Keratinocyte (primary cell): ENCODE results near the gene DSTN. TPM values are rescaled to one million over a fixed set of nuclear protein-coding genes. Genes with fewer than 3 reads are reported as not detected.

ENCODE experiments used
- DNase-seq: peaks from one replicate; pipeline ENCODE4 v3.0.0-alpha.2; 2011; ENCODE audit warnings: low read depth, missing footprints, low spot score
- FAIRE-seq: peaks from 2 replicates; lab custom pipeline; 2011; peaks lifted over from hg19 to GRCh38; lab: Jason Lieb, UNC
- H2AFZ ChIP-seq: 2 replicates; pipeline ENCODE4 v1.6.0; 2012; ENCODE audit warnings: low read length, control low read depth, inconsistent platforms; ENCODE audit not compliant: control insufficient read depth
- H3K27ac ChIP-seq: 2 replicates; pipeline ENCODE4 v1.5.1; 2011; ENCODE audit warnings: low read length; ENCODE audit not compliant: control insufficient read depth, insufficient read depth
- H3K27me3 ChIP-seq: 3 replicates; pipeline ENCODE4 v1.6.0; 2011; ENCODE audit warnings: low read length; ENCODE audit not compliant: control insufficient read depth, insufficient read depth; ENCODE audit errors: extremely low read depth
- H3K36me3 ChIP-seq, 2 experiments: 2 replicates in 1 of 2; 3 replicates in 1 of 2; pipeline ENCODE4 v1.5.1; 2011; ENCODE audit warnings: low read length in 2 of 2, mild to moderate bottlenecking in 1 of 2; ENCODE audit not compliant: control insufficient read depth in 2 of 2, insufficient read depth in 2 of 2; ENCODE audit errors: extremely low read depth in 1 of 2
- H3K4me1 ChIP-seq: 3 replicates; pipeline ENCODE4 v1.5.1; 2011; ENCODE audit warnings: low read length; ENCODE audit not compliant: control insufficient read depth, insufficient read depth; ENCODE audit errors: extremely low read depth
- H3K4me2 ChIP-seq: 3 replicates; pipeline ENCODE4 v1.6.0; 2011; ENCODE audit warnings: low read depth, low read length; ENCODE audit not compliant: control insufficient read depth, insufficient read depth; ENCODE audit errors: extremely low read depth
- H3K4me3 ChIP-seq, 3 experiments: fragments of 200-600 bp in 1 of 3; sonication (generic) in 1 of 3; 2 replicates in 2 of 3; 3 replicates in 1 of 3; pipeline ENCODE4 v1.5.1; 2011 to 2016; ENCODE audit warnings: low read length in 3 of 3, mild to moderate bottlenecking in 3 of 3, control low read depth in 2 of 3, inconsistent platforms in 1 of 3, low read depth in 1 of 3, mixed read lengths in 1 of 3, mixed run types in 1 of 3, moderate library complexity in 1 of 3; ENCODE audit not compliant: control insufficient read depth in 2 of 3, insufficient read depth in 2 of 3; ENCODE audit errors: extremely low read depth in 1 of 3
- H3K79me2 ChIP-seq: 2 replicates; pipeline ENCODE4 v1.6.0; 2012; ENCODE audit warnings: low read length; ENCODE audit not compliant: control insufficient read depth, insufficient read depth
- H3K9ac ChIP-seq: 3 replicates; pipeline ENCODE4 v1.6.0; 2011; ENCODE audit warnings: low read length; ENCODE audit not compliant: control insufficient read depth, insufficient read depth; ENCODE audit errors: extremely low read depth
- H3K9me1 ChIP-seq: 3 replicates; pipeline ENCODE4 v1.6.0; 2011; ENCODE audit warnings: low read length; ENCODE audit not compliant: control insufficient read depth, insufficient read depth; ENCODE audit errors: extremely low read depth
- H3K9me3 ChIP-seq: 2 replicates; pipeline ENCODE4 v1.5.1; 2012; ENCODE audit warnings: low read depth, low read length; ENCODE audit not compliant: control insufficient read depth
- H4K20me1 ChIP-seq: 3 replicates; pipeline ENCODE4 v1.6.0; 2011; ENCODE audit warnings: low read length; ENCODE audit not compliant: control insufficient read depth, insufficient read depth; ENCODE audit errors: extremely low read depth
- EZH2 ChIP-seq: IDR thresholded peaks from one replicate; pipeline ENCODE4 v1.6.1; 2012; ENCODE audit warnings: inconsistent platforms, mild to moderate bottlenecking, low read length, moderate library complexity
- dilution Hi-C: fragments of 300-500 bp; cut with MboI; formaldehyde crosslinking; loops from one replicate; pipeline ENCODE4 v1.7.0; 2020; ENCODE audit warnings: low sequenced_read_pairs; ENCODE audit not compliant: extremely low pct_ligation_motif_present
- polyA plus RNA-seq, 5 experiments: library from polyadenylated mRNA; depleted of rRNA in 3 of 5; stranded (reverse) in 3 of 5; stranded (forward) in 1 of 5; unstranded in 1 of 5; fragments of >200 nt; gene quantifications; 1 replicate in 1 of 5; 2 replicates in 3 of 5; 3 replicates in 1 of 5; pipeline versions ENCODE4 v1.2.1 to v1.2.3, GENCODE V29; 2011 to 2012; ENCODE audit warnings: missing spikeins in 2 of 5, low read depth in 1 of 5, low replicate concordance in 1 of 5
- TF ChIP-seq, protein P1 (sequence below), 3 experiments: IDR thresholded peaks in 1 of 3; conservative IDR thresholded peaks in 1 of 3; optimal IDR thresholded peaks in 1 of 3; 2 replicates in 2 of 3; 3 replicates in 1 of 3; pipeline versions ENCODE3 to v1.5.1; 2011; ENCODE audit warnings: low read length in 3 of 3, mild to moderate bottlenecking in 3 of 3, moderate library complexity in 2 of 3, control low read depth in 1 of 3, inconsistent platforms in 1 of 3; ENCODE audit not compliant: insufficient read depth in 2 of 3; ENCODE audit errors: extremely low read depth in 1 of 3

Gene DSTN
- polyA plus RNA-seq, 1 donor (not counting 4 experiments of a cell fraction or from before 2014, with no cell fraction given) = 288 TPM

DNA sequence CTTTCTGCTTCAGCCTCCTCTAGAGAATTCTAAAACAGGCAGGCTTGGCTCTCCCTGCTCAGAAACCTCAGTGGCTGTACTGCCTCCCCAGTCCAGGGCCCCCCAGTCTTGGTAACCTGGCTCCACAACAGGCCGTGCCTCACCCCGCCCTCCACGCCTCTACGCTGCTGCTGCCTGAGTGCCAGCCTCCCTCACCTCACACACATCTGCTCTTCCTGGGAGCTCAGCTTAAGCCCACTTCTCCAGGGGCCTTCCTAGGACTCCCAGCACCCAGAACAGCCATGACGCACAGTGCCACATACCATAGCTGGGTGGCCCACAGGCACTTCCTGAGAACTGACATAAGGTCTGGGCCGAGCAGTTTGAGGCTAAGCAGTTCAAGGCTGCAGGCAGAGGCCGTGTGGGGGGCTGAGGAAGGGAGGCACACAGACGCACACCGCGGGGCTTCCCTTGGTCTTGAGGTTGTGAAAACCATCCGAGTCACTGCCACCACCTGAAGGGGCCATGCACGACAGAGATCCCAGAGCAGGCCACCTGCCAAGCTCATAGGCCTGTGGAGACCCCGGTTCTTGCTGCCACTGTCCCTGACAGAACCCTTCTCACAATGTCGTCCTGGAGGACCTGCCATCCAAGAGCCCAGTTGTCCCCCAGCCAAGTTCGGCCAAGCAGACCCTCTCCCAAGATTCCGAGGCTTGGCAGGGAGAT, 42.6 kb downstream of the DSTN start:
- Histone ChIP-seq H3K9ac (peak overlapping the region; percentile 48), H3K4me2 (peak overlapping the region; percentile 25)

DNA sequence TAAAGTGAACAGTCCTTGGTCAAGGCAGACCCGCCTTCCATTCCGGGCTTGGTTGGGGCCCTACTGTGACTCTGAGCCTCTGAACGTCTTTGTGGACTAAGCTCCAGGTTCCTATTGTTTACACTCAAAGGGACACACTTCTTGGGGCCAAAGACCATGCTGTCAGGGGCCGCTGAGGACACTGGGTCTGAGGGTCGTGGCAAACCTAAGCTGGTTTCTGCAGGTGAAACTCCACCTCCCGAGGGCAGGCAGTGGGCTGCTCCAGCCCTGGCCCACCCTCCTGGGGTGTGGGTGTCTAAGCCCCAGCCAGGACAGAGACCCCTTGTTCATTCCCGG, 43.1 kb downstream of the DSTN start:
- peaks cover 22 to 27% of the 10 kb centered on the region in 2 experiments for H3K36me3 ChIP-seq
- no peak overlapping the region for H3K27ac ChIP-seq
- no peaks in the 10 kb centered on the region for H3K27me3 ChIP-seq
- H3K4me1 ChIP-seq = peaks cover 32% of the 10 kb centered on the region
- H3K9me3 ChIP-seq = no peaks in the 10 kb centered on the region
- no peak for FAIRE-seq
- H4K20me1 ChIP-seq = peaks cover 5% of the 10 kb centered on the region
- no peak overlapping the region for H3K4me2 ChIP-seq
- H2AFZ ChIP-seq = no peak overlapping the region
- dilution Hi-C loops = no loop called here
- no peak for DNase-seq
- H3K79me2 ChIP-seq = peaks cover 2% of the 10 kb centered on the region
- no peak overlapping the region for H3K4me3 ChIP-seq
- no peak for TF ChIP-seq EZH2
- TF ChIP-seq, protein P1, sequence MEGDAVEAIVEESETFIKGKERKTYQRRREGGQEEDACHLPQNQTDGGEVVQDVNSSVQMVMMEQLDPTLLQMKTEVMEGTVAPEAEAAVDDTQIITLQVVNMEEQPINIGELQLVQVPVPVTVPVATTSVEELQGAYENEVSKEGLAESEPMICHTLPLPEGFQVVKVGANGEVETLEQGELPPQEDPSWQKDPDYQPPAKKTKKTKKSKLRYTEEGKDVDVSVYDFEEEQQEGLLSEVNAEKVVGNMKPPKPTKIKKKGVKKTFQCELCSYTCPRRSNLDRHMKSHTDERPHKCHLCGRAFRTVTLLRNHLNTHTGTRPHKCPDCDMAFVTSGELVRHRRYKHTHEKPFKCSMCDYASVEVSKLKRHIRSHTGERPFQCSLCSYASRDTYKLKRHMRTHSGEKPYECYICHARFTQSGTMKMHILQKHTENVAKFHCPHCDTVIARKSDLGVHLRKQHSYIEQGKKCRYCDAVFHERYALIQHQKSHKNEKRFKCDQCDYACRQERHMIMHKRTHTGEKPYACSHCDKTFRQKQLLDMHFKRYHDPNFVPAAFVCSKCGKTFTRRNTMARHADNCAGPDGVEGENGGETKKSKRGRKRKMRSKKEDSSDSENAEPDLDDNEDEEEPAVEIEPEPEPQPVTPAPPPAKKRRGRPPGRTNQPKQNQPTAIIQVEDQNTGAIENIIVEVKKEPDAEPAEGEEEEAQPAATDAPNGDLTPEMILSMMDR (optimal IDR thresholded peaks at IDR 0.05 in 1 of 3, IDR thresholded peaks at IDR 0.05 in 1 of 3, conservative IDR thresholded peaks at IDR 0.05 in 1 of 3; ENCODE audit: extremely low read depth in 1 of 3, insufficient read depth in 2 of 3, low read length in 3 of 3) = no peak
- peaks cover 2% of the 10 kb centered on the region for H3K9me1 ChIP-seq
- no peak overlapping the region for H3K9ac ChIP-seq

More for the DNA sequence above, 42.6 kb downstream of the DSTN start:
- DNase-seq = no peak
- Histone ChIP-seq H3K79me2 (peaks cover 3% of the 10 kb centered on the region), H3K27me3 (no peaks in the 10 kb centered on the region), H4K20me1 (peaks cover 5% of the 10 kb centered on the region), H3K9me3 (no peaks in the 10 kb centered on the region), H2AFZ (no peak overlapping the region), H3K4me1 (peaks cover 32% of the 10 kb centered on the region), H3K27ac (peak overlapping the region; percentile 44), H3K9me1 (peaks cover 2% of the 10 kb centered on the region), H3K4me3 (no peak overlapping the region), H3K36me3 (peaks cover 22 to 30% of the 10 kb centered on the region in 2 experiments)
- dilution Hi-C loops = no loop called here
- peak; percentile 51 for FAIRE-seq
- TF ChIP-seq, protein P1 (optimal IDR thresholded peaks at IDR 0.05 in 1 of 3, IDR thresholded peaks at IDR 0.05 in 1 of 3, conservative IDR thresholded peaks at IDR 0.05 in 1 of 3; ENCODE audit: extremely low read depth in 1 of 3, insufficient read depth in 2 of 3, low read length in 3 of 3) = no peak
- TF ChIP-seq EZH2 = no peak
